H1 (cell line): Measurements from ENCODE around the gene PARP14. TPM values are rescaled to one million over a fixed set of nuclear protein-coding genes. Genes with fewer than 3 reads are reported as not detected.

Experiments
- CTCF ChIA-PET: fragments of 300-600 bp; sonication (Branson Sonifier 250); formaldehyde crosslinking; loops from one replicate; lab custom pipeline; 2021; ENCODE audit not compliant: partially characterized antibody; lab: Charles Lee
- POLR2A ChIA-PET: fragments of 300-600 bp; sonication (Branson Sonifier 250); formaldehyde crosslinking; loops from one replicate; lab custom pipeline; 2021; ENCODE audit warnings: inconsistent platforms; ENCODE audit not compliant: partially characterized antibody; lab: Charles Lee
- DNase-seq, 2 experiments: peaks; one replicate each; pipeline versions ENCODE4 v3.0.0 to v3.0.0-alpha.2; 2010 to 2022; ENCODE audit warnings: low spot score in 2 of 2, low read depth in 1 of 2, mixed read lengths in 1 of 2
- FAIRE-seq: peaks from 2 replicates; lab custom pipeline; 2011; peaks lifted over from hg19 to GRCh38; lab: Jason Lieb, UNC
- H2AFZ ChIP-seq: 2 replicates; pipeline ENCODE4 v1.8.1; 2012; ENCODE audit warnings: low read length, inconsistent platforms
- H2AK5ac ChIP-seq: 2 replicates; pipeline ENCODE4 v1.6.1; 2013; ENCODE audit warnings: low read depth, low read length
- H2BK120ac ChIP-seq: replicated peaks from 2 replicates; pipeline ENCODE3; 2013; ENCODE audit warnings: low read depth, low read length, inconsistent platforms
- H2BK12ac ChIP-seq: 2 replicates; pipeline ENCODE4 v1.6.1; 2013; ENCODE audit warnings: low read depth, low read length
- H2BK15ac ChIP-seq: 2 replicates; pipeline ENCODE4 v1.6.1; 2013; ENCODE audit warnings: low read length
- H2BK20ac ChIP-seq: 2 replicates; pipeline ENCODE4 v1.6.1; 2013; ENCODE audit warnings: low read length
- H2BK5ac ChIP-seq: 2 replicates; pipeline ENCODE4 v1.6.1; 2013; ENCODE audit warnings: low read depth, low read length
- H3K14ac ChIP-seq: 2 replicates; pipeline ENCODE4 v1.6.1; 2013; ENCODE audit warnings: inconsistent platforms; ENCODE audit not compliant: insufficient read length
- H3K18ac ChIP-seq: 2 replicates; pipeline ENCODE4 v1.6.1; 2013; ENCODE audit warnings: low read length; ENCODE audit errors: extremely low read depth
- H3K23ac ChIP-seq: 2 replicates; pipeline ENCODE4 v1.6.1; 2013; ENCODE audit warnings: inconsistent platforms; ENCODE audit not compliant: insufficient read length
- H3K23me2 ChIP-seq: 2 replicates; pipeline ENCODE4 v1.6.1; 2013; ENCODE audit warnings: low read depth, low read length
- H3K27ac ChIP-seq: 2 replicates; pipeline ENCODE4 v1.6.1; 2011; ENCODE audit warnings: low read depth, low read length, inconsistent platforms
- H3K27me3 ChIP-seq, 4 experiments: replicated peaks in 1 of 4; 1 replicate in 1 of 4; 2 replicates in 3 of 4; pipeline versions ENCODE4 v1.6.1 to v1.8.1; 2011 to 2013; ENCODE audit warnings: low read length in 3 of 4, mild to moderate bottlenecking in 3 of 4, inconsistent platforms in 2 of 4, mixed read lengths in 2 of 4, moderate library complexity in 1 of 4; ENCODE audit not compliant: control insufficient read depth in 3 of 4, insufficient read depth in 3 of 4; ENCODE audit errors: extremely low read depth in 1 of 4
- H3K36me3 ChIP-seq, 4 experiments: 2 replicates each; pipeline versions ENCODE4 v1.6.1 to v1.8.1; 2011 to 2013; ENCODE audit warnings: mild to moderate bottlenecking in 4 of 4, low read length in 3 of 4, moderate library complexity in 2 of 4, control low read depth in 1 of 4, inconsistent platforms in 1 of 4; ENCODE audit not compliant: insufficient read depth in 4 of 4, control insufficient read depth in 2 of 4
- H3K4ac ChIP-seq: replicated peaks from 2 replicates; pipeline ENCODE3; 2013; ENCODE audit warnings: low read length, low read depth, mixed read lengths, inconsistent platforms; ENCODE audit not compliant: insufficient read length
- H3K4me1 ChIP-seq, 4 experiments: replicated peaks in 1 of 4; 1 replicate in 1 of 4; 2 replicates in 3 of 4; pipeline versions ENCODE4 v1.6.1 to v1.8.1; 2011 to 2013; ENCODE audit warnings: low read length in 3 of 4, inconsistent platforms in 2 of 4, mixed read lengths in 1 of 4; ENCODE audit not compliant: insufficient read depth in 4 of 4, control insufficient read depth in 3 of 4
- H3K4me2 ChIP-seq, 2 experiments: 2 replicates each; pipeline versions ENCODE4 v1.6.1 to v1.8.1; 2011 to 2013; ENCODE audit warnings: low read depth in 2 of 2, low read length in 2 of 2, control low read depth in 1 of 2, inconsistent platforms in 1 of 2, mild to moderate bottlenecking in 1 of 2; ENCODE audit not compliant: insufficient read depth in 1 of 2
- H3K4me3 ChIP-seq, 4 experiments: fragments of 200-600, 300-600 bp in 1 of 4; sonication (generic), shearing (Covaris generic), sonication (Bioruptor Twin) in 1 of 4; 2 replicates each; pipeline versions ENCODE4 v1.5.1 to v1.8.1; 2011 to 2016; ENCODE audit warnings: low read length in 4 of 4, low read depth in 3 of 4, control low read depth in 2 of 4, inconsistent platforms in 2 of 4, mild to moderate bottlenecking in 2 of 4, mixed read lengths in 1 of 4, moderate library complexity in 1 of 4; ENCODE audit not compliant: insufficient read depth in 2 of 4; ENCODE audit errors: extremely low read depth in 1 of 4
- H3K56ac ChIP-seq: replicated peaks from 2 replicates; pipeline ENCODE3; 2013; ENCODE audit warnings: low read depth, mild to moderate bottlenecking, mixed read lengths, low read length, inconsistent platforms; ENCODE audit not compliant: insufficient read length
- H3K79me1 ChIP-seq: 2 replicates; pipeline ENCODE4 v1.6.1; 2013; ENCODE audit warnings: low read depth, low read length, control low read depth
- H3K79me2 ChIP-seq, 2 experiments: 2 replicates each; pipeline versions ENCODE4 v1.6.1 to v1.8.1; 2012 to 2013; ENCODE audit warnings: low read length in 2 of 2, mild to moderate bottlenecking in 2 of 2, inconsistent platforms in 1 of 2; ENCODE audit not compliant: insufficient read depth in 2 of 2, control insufficient read depth in 1 of 2
- H3K9ac ChIP-seq, 4 experiments: replicated peaks in 1 of 4; 1 replicate in 1 of 4; 2 replicates in 3 of 4; pipeline versions ENCODE4 v1.6.1 to v1.8.1; 2011 to 2013; ENCODE audit warnings: low read depth in 3 of 4, low read length in 3 of 4, control low read depth in 2 of 4, mild to moderate bottlenecking in 2 of 4, moderate library complexity in 2 of 4, inconsistent platforms in 1 of 4; ENCODE audit errors: extremely low read depth in 1 of 4
- H3K9me3 ChIP-seq, 2 experiments: 2 replicates each; pipeline versions ENCODE4 v1.6.1 to v1.8.1; 2012 to 2013; ENCODE audit warnings: mild to moderate bottlenecking in 2 of 2, moderate library complexity in 2 of 2, control low read depth in 1 of 2, inconsistent platforms in 1 of 2, low read depth in 1 of 2, low read length in 1 of 2, mixed read lengths in 1 of 2; ENCODE audit not compliant: insufficient read depth in 2 of 2
- H4K20me1 ChIP-seq, 2 experiments: replicated peaks in 1 of 2; 2 replicates each; pipeline versions ENCODE3 to v1.8.1; 2011 to 2013; ENCODE audit warnings: inconsistent platforms in 2 of 2, low read length in 2 of 2, mild to moderate bottlenecking in 1 of 2; ENCODE audit not compliant: insufficient read depth in 2 of 2, control insufficient read depth in 1 of 2
- H4K5ac ChIP-seq: 2 replicates; pipeline ENCODE4 v1.6.1; 2013; ENCODE audit warnings: low read length, low read depth, mixed read lengths, inconsistent platforms; ENCODE audit not compliant: insufficient read length
- H4K8ac ChIP-seq: 2 replicates; pipeline ENCODE4 v1.8.0; 2013; ENCODE audit warnings: mild to moderate bottlenecking, moderate library complexity, low read length, inconsistent platforms; ENCODE audit not compliant: insufficient read depth; ENCODE audit errors: extremely low read depth
- H4K91ac ChIP-seq: replicated peaks from 2 replicates; pipeline ENCODE3; 2013; ENCODE audit warnings: low read length, mixed read lengths, inconsistent platforms; ENCODE audit not compliant: insufficient read length
- BRCA1 ChIP-seq: IDR thresholded peaks from 2 replicates; pipeline ENCODE4 v1.6.1; 2012; ENCODE audit warnings: low read depth, low read length, improper control_type of control experiment
- SP4 ChIP-seq: IDR thresholded peaks from 2 replicates; pipeline ENCODE4 v1.6.1; 2012; ENCODE audit warnings: low read length, inconsistent platforms
- WGBS, 2 experiments: shearing (Covaris generic) in 1 of 2; methylation state at CpG; one replicate each; pipeline versions ENCODE4 v1.1.6 to v1.1.7; 2013 to 2015; ENCODE audit warnings: low lambda C conversion rate in 2 of 2, mixed read lengths in 2 of 2, inconsistent platforms in 1 of 2, low coverage in 1 of 2, missing lambda C conversion rate in 1 of 2; ENCODE audit not compliant: insufficient replicate concordance in 2 of 2, insufficient coverage in 1 of 2, insufficient read length in 1 of 2; ENCODE audit errors: extremely low coverage in 1 of 2, missing lambda C conversion rate in 1 of 2; 5-methylcytosine and 5-hydroxymethylcytosine counted together
- polyA plus RNA-seq, 7 experiments: library from polyadenylated mRNA; depleted of rRNA in 3 of 7; stranded (reverse) in 5 of 7; unstranded in 2 of 7; fragments of >200 nt in 5 of 7; fragments of 200-250 nt in 2 of 7; gene quantifications; 1 replicate in 5 of 7; 2 replicates in 1 of 7; 4 replicates in 1 of 7; pipeline versions ENCODE4 v1.2.1 to v1.2.3, GENCODE V29; 2011 to 2013; ENCODE audit warnings: missing spikeins in 2 of 7, mixed read lengths in 2 of 7
- total RNA-seq: library from RNA; stranded (reverse); fragmentation: NEBNext Ultra II Directional; extraction: Animal tissue kit (Norgen Biotek cat#: 25700); gene quantifications from 2 replicates; pipeline ENCODE4 v1.2.1, GENCODE V29; 2021

PARP14 gene
- total and polyA plus RNA-seq, 2 of the 8 experiments (the other 6 are each of a cell fraction or from before 2014, with no cell fraction given), result 12.6 to 17.6 TPM

DNA sequence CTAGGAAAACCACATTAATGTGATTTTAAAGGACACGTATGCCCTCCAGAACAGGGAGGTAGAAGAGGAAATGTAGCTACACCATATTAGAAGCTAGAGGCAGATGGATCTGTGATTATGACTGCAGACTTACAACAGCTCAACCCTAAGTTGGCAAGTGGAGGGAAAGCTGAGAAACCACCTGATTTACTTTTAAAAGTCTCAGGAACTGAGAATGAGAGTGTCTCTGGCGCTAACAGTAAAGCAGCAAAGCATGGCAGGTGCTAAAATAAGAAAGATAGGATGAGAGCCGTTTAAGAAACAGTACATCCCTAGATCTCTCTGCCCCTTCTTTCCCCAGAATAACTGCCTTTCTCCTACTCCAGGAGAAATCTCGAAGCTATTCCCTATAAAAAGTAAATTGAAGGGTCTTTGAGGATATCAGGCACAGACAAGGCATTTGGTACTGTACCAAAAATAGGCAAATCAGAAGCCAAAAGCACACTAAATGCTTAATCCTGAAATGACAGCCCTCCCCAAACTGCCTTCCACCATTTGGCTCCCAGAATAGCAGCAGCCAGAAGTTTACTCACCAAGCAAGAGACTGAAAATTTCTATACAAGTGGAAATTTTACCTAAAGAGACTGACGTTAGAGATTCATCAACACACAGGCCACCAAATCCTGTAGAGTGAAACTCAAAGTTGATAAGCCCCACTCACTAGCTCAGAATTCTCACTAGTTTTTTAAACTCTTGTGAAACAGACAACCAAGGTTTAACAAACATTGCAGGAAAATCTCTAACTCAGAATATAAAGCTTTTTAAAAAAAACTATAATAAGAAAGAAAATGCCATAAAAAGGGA lies 34.3 kb upstream of the PARP14 start:
- no peak overlapping the region for H3K4me2 ChIP-seq
- no peak overlapping the region for H2BK12ac ChIP-seq
- no peaks in the 10 kb centered on the region for H3K79me1 ChIP-seq
- no peak overlapping the region for H3K18ac ChIP-seq
- H3K23ac ChIP-seq, result no peak overlapping the region
- H2BK15ac ChIP-seq, result no peak overlapping the region
- H4K5ac ChIP-seq, result no peak overlapping the region
- H3K36me3 ChIP-seq, result no peaks in the 10 kb centered on the region
- H3K56ac ChIP-seq, result no peak overlapping the region
- ChIA-PET CTCF (interaction anchor here (0.9 to 1.6 kb wide), 4 partner anchors 12 to 188 kb away, joined by 3 to 6 read pairs (median 4); no protein-coding TSS in a partner anchor), POLR2A (no interaction called here)
- no peak overlapping the region for H4K91ac ChIP-seq
- FAIRE-seq, result no peak
- no peak overlapping the region for H3K14ac ChIP-seq
- no peak overlapping the region for H2BK20ac ChIP-seq
- H2BK5ac ChIP-seq, result no peak overlapping the region
- H2AFZ ChIP-seq, result peak overlapping the region; percentile 66; the same call in 1 of the 2 replicates
- no peaks in the 10 kb centered on the region for H3K23me2 ChIP-seq
- no peaks in the 10 kb centered on the region for H3K27me3 ChIP-seq
- no peaks in the 10 kb centered on the region for H3K4me1 ChIP-seq
- H4K8ac ChIP-seq, result no peak overlapping the region
- H3K27ac ChIP-seq, result no peak overlapping the region
- no peak overlapping the region for H3K4me3 ChIP-seq
- no peak overlapping the region for H3K9ac ChIP-seq
- no peak overlapping the region for H2AK5ac ChIP-seq
- WGBS, 2 experiments, result 72% methylated on average over 5 of the region's 5 CpGs; no CpG with 5 or more reads in 1 of the 2 experiments
- TF ChIP-seq SP4, result no peak
- TF ChIP-seq BRCA1, result no peak
- TF ChIP-seq, all 59 proteins: peak for 0
- Histone ChIP-seq H3K79me2 (no peaks in the 10 kb centered on the region), H3K4ac (no peak overlapping the region), H3K9me3 (no peaks in the 10 kb centered on the region), H2BK120ac (no peak overlapping the region), H4K20me1 (no peaks in the 10 kb centered on the region)
- DNase-seq, result no peak
